Mucosa of rectum (tissue), 2 donors: ENCODE measurements around the gene EHBP1.

ENCODE experiments used
- H3K27ac ChIP-seq, 2 donors: one replicate each; pipeline ENCODE4 v1.7.0; 2013; ENCODE audit warnings: inconsistent platforms in 2 of 2, low read depth in 2 of 2, low read length in 2 of 2
- H3K27me3 ChIP-seq, 2 donors: one replicate each; pipeline ENCODE4 v1.7.0; 2013; ENCODE audit warnings: low read length in 2 of 2; ENCODE audit not compliant: control insufficient read depth in 2 of 2, insufficient read depth in 2 of 2
- H3K36me3 ChIP-seq, 2 donors: one replicate each; pipeline ENCODE4 v1.7.0; 2013; ENCODE audit warnings: low read length in 2 of 2; ENCODE audit not compliant: control insufficient read depth in 2 of 2, insufficient read depth in 2 of 2
- H3K4me1 ChIP-seq, 2 donors: one replicate each; pipeline ENCODE4 v1.7.0; 2013; ENCODE audit warnings: low read length in 2 of 2, mild to moderate bottlenecking in 1 of 2; ENCODE audit not compliant: control insufficient read depth in 2 of 2, insufficient read depth in 2 of 2
- H3K4me3 ChIP-seq, 2 donors: one replicate each; pipeline ENCODE4 v1.7.0; 2013; ENCODE audit warnings: low read length in 2 of 2
- H3K9ac ChIP-seq, 2 donors: one replicate each; pipeline ENCODE4 v1.7.0; 2013; ENCODE audit warnings: low read length in 2 of 2, low read depth in 1 of 2, mild to moderate bottlenecking in 1 of 2
- H3K9me3 ChIP-seq, 2 donors: one replicate each; pipeline ENCODE4 v1.7.0; 2013; ENCODE audit warnings: low read length in 2 of 2; ENCODE audit not compliant: control insufficient read depth in 2 of 2
- donor health status: healthy.
- donor health status: Normal muscosa, but diverticular disease.

EHBP1 gene

GRCh38 chr2:62966991-62967390, 261.5 kb downstream of the EHBP1 start:
- no peaks in the 10 kb centered on the region for H3K9me3 ChIP-seq
- H3K27ac ChIP-seq, result no peak overlapping the region
- no peaks in the 10 kb centered on the region for H3K27me3 ChIP-seq
- no peak overlapping the region for H3K4me3 ChIP-seq
- no peaks in the 10 kb centered on the region for H3K4me1 ChIP-seq
- peaks cover 0 to 2% of the 10 kb centered on the region in 2 donors for H3K36me3 ChIP-seq
- H3K9ac ChIP-seq, result no peak overlapping the region

GRCh38 chr2:62968168-62968567, 262.7 kb downstream of the EHBP1 start:
- Histone ChIP-seq H3K27me3 (no peaks in the 10 kb centered on the region), H3K4me1 (no peaks in the 10 kb centered on the region), H3K9ac (no peak overlapping the region), H3K27ac (no peak overlapping the region), H3K4me3 (no peak overlapping the region), H3K36me3 (peaks cover 0 to 2% of the 10 kb centered on the region in 2 donors), H3K9me3 (no peaks in the 10 kb centered on the region)

- Histone ChIP-seq H3K4me3 (no peak overlapping the region), H3K4me1 (no peaks in the 10 kb centered on the region), H3K27me3 (no peaks in the 10 kb centered on the region), H3K9ac (no peak overlapping the region), H3K27ac (no peak overlapping the region), H3K36me3 (peaks cover 0 to 2% of the 10 kb centered on the region in 2 donors), H3K9me3 (no peaks in the 10 kb centered on the region)
Measured at GRCh38 chr2:62968668-62969067, 263.2 kb downstream of the EHBP1 start.

GRCh38 chr2:62971936-62972335, 266.4 kb downstream of the EHBP1 start:
- H3K9ac ChIP-seq, result no peak overlapping the region
- no peaks in the 10 kb centered on the region for H3K27me3 ChIP-seq
- no peak overlapping the region for H3K27ac ChIP-seq
- H3K36me3 ChIP-seq, result peaks cover 0 to 2% of the 10 kb centered on the region in 2 donors
- no peaks in the 10 kb centered on the region for H3K9me3 ChIP-seq
- H3K4me1 ChIP-seq, result no peaks in the 10 kb centered on the region
- H3K4me3 ChIP-seq, result no peak overlapping the region

GRCh38 chr2:62972601-62973000, 267.1 kb downstream of the EHBP1 start:
- Histone ChIP-seq H3K9ac (no peak overlapping the region), H3K27me3 (no peaks in the 10 kb centered on the region), H3K4me3 (no peak overlapping the region), H3K27ac (no peak overlapping the region), H3K36me3 (no peaks in the 10 kb centered on the region), H3K9me3 (no peaks in the 10 kb centered on the region), H3K4me1 (no peaks in the 10 kb centered on the region)

- no peaks in the 10 kb centered on the region for H3K4me1 ChIP-seq
Measured at GRCh38 chr2:62974999-62975398, 269.5 kb downstream of the EHBP1 start.

GRCh38 chr2:62991605-62992004, 286.1 kb downstream of the EHBP1 start:
- no peaks in the 10 kb centered on the region for H3K27me3 ChIP-seq
- H3K9ac ChIP-seq, result no peak overlapping the region
- H3K9me3 ChIP-seq, result no peaks in the 10 kb centered on the region
- no peak overlapping the region for H3K4me3 ChIP-seq
- peaks cover 0 to 4% of the 10 kb centered on the region in 2 donors for H3K36me3 ChIP-seq
- no peaks in the 10 kb centered on the region for H3K4me1 ChIP-seq
- no peak overlapping the region for H3K27ac ChIP-seq

More at GRCh38 chr2:62974999-62975398, 269.5 kb downstream of the EHBP1 start:
- Histone ChIP-seq H3K27ac (no peak overlapping the region), H3K9ac (no peak overlapping the region), H3K36me3 (no peaks in the 10 kb centered on the region), H3K9me3 (no peaks in the 10 kb centered on the region), H3K4me3 (no peak overlapping the region), H3K27me3 (no peaks in the 10 kb centered on the region)

GRCh38 chr2:62992561-62992960, 287.0 kb downstream of the EHBP1 start:
- Histone ChIP-seq H3K4me3 (no peak overlapping the region), H3K9me3 (no peaks in the 10 kb centered on the region), H3K27ac (no peak overlapping the region), H3K27me3 (no peaks in the 10 kb centered on the region), H3K4me1 (no peaks in the 10 kb centered on the region), H3K36me3 (peaks cover 2 to 5% of the 10 kb centered on the region in 2 donors), H3K9ac (no peak overlapping the region)

GRCh38 chr2:62994206-62994605, 288.7 kb downstream of the EHBP1 start:
- no peak overlapping the region for H3K27ac ChIP-seq
- H3K9ac ChIP-seq, result no peak overlapping the region
- H3K4me3 ChIP-seq, result no peak overlapping the region
- H3K36me3 ChIP-seq, result peaks cover 5% of the 10 kb centered on the region in 2 donors
- H3K27me3 ChIP-seq, result no peaks in the 10 kb centered on the region
- no peaks in the 10 kb centered on the region for H3K9me3 ChIP-seq
- no peaks in the 10 kb centered on the region for H3K4me1 ChIP-seq

- peaks cover 5% of the 10 kb centered on the region in 2 donors for H3K36me3 ChIP-seq
- H3K27me3 ChIP-seq, result no peaks in the 10 kb centered on the region
- H3K4me1 ChIP-seq, result no peaks in the 10 kb centered on the region
- H3K27ac ChIP-seq, result no peak overlapping the region
- H3K4me3 ChIP-seq, result no peak overlapping the region
- no peak overlapping the region for H3K9ac ChIP-seq
- no peaks in the 10 kb centered on the region for H3K9me3 ChIP-seq
Measured at GRCh38 chr2:62996534-62997186, 291.1 kb downstream of the EHBP1 start.
